Measurements from ENCODE around the gene IDH3B.

- no peak for TF ChIP-seq CTCF (IDR thresholded peaks at IDR 0.05; ENCODE audit: low read depth, low read length)
- TF ChIP-seq MAX (IDR thresholded peaks at IDR 0.05; ENCODE audit: low read depth, low read length) = peak; percentile 91
- TF ChIP-seq POLR2A (IDR thresholded peaks at IDR 0.05; ENCODE audit: extremely low read depth, insufficient read length) = no peak
Observed at GRCh38 chr20:2652724-2653555, 11.1 kb downstream of the IDH3B start.
